GM12875 (cell line): ENCODE measurements around the gene WDPCP.

Source experiments
- H3K4me3 ChIP-seq: one replicate; pipeline ENCODE4 v1.5.1; 2011; ENCODE audit warnings: low read depth, low read length, control low read depth
- CTCF ChIP-seq: IDR thresholded peaks from 2 replicates; pipeline ENCODE4 v1.5.1; 2011; ENCODE audit warnings: low read depth, mild to moderate bottlenecking, control low read depth, inconsistent platforms, low read length, moderate library complexity, borderline replicate concordance; ENCODE audit not compliant: insufficient read depth

WDPCP gene

GRCh38 chr2:63506320-63506719 is 82.0 kb downstream of the WDPCP start:
- TF ChIP-seq CTCF = no peak
- H3K4me3 ChIP-seq = no peak overlapping the region

- no peak overlapping the region for H3K4me3 ChIP-seq
- TF ChIP-seq CTCF = no peak
These were observed 84.5 kb downstream of the WDPCP start for GRCh38 chr2:63503818-63504217.

- no peak for TF ChIP-seq CTCF
- H3K4me3 ChIP-seq = no peak overlapping the region
These were observed 87.9 kb downstream of the WDPCP start for GRCh38 chr2:63500398-63500797.

GRCh38 chr2:63497576-63497975 is 90.7 kb downstream of the WDPCP start:
- H3K4me3 ChIP-seq = no peak overlapping the region

GRCh38 chr2:63494968-63495367 is 93.3 kb downstream of the WDPCP start:
- H3K4me3 ChIP-seq = no peak overlapping the region

More at GRCh38 chr2:63497576-63497975, 90.7 kb downstream of the WDPCP start:
- TF ChIP-seq CTCF = no peak

GRCh38 chr2:63494100-63494499 is 94.2 kb downstream of the WDPCP start:
- TF ChIP-seq CTCF = no peak

More at GRCh38 chr2:63494968-63495367, 93.3 kb downstream of the WDPCP start:
- no peak for TF ChIP-seq CTCF

GRCh38 chr2:63488118-63488713 is 100.1 kb downstream of the WDPCP start:
- peak; percentile 58; the same call in 1 of the 2 replicates for TF ChIP-seq CTCF
- H3K4me3 ChIP-seq = no peak overlapping the region

More at GRCh38 chr2:63494100-63494499, 94.2 kb downstream of the WDPCP start:
- no peak overlapping the region for H3K4me3 ChIP-seq
